MM.1S (cell line): Measurements from ENCODE around the gene CHN2.

Source experiments
- CTCF ChIP-seq: fragments of 300-600 bp; sonication (generic); IDR thresholded peaks from 2 replicates; pipeline ENCODE4 v1.5.1; 2016; ENCODE audit warnings: antibody characterized with exemption, low read length, mixed read lengths
- EZH2 ChIP-seq: fragments of 300-600 bp; sonication (generic); optimal IDR thresholded peaks from 2 replicates; pipeline ENCODE3; 2017; ENCODE audit warnings: low read depth, mild to moderate bottlenecking, antibody characterized with exemption, low read length, mixed read lengths
- EZH2phosphoT487 ChIP-seq: fragments of 300-600 bp; sonication (generic); IDR thresholded peaks from 2 replicates; pipeline ENCODE4 v1.6.1; 2018; ENCODE audit warnings: antibody characterized with exemption, low read length

DNA sequence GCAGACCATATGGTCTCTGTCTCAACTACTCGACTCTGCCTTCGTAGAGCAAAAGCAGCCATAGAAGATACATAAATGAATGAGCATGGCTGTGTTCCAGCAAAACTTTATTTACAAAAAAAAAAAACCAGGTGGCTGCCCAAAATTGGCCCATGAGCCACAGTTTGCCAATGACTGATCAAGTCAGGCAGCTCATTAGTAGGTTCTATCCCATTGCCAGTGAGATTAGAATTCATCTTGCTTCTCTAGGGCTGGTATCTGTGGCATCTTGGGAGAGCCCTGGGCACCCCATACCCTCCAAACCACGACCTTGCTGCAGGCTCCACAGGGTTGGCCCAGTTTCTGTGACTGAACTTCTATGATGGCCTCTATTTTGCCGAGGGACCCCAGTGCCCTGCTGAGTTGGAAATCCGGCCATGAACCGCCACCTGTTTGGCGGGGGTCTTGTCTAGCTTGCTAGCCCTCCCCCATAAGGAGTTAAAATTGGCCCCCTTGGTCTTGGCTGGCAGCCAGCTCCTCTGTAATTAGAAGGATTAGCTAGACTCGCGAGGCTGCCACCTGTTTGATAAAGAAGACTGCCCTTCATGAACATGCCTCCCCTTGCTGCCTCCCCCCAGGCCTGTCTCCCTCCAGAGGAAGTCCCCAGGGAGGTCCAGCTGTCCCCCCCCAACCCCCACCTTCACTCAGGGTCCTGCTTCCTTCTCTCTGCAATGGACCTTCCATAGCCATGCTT, 83.9 kb downstream of the CHN2 start:
- no peak for TF ChIP-seq CTCF
- TF ChIP-seq EZH2, result no peak
- no peak for TF ChIP-seq EZH2phosphoT487
